Esophagus (tissue), 2 donors: ENCODE results near the gene STX17. TPM values are rescaled to one million over a fixed set of nuclear protein-coding genes. Genes with fewer than 3 reads are reported as not detected.

Source experiments
- H3K27ac ChIP-seq, 2 donors: one replicate each; pipeline ENCODE4 v1.5.1; 2013; ENCODE audit warnings: low read depth in 2 of 2, mild to moderate bottlenecking in 2 of 2, inconsistent platforms in 1 of 2, low read length in 1 of 2, moderate library complexity in 1 of 2
- H3K27me3 ChIP-seq, 2 donors: one replicate each; pipeline ENCODE4 v1.6.1; 2013; ENCODE audit warnings: low read length in 2 of 2, control low read depth in 1 of 2, mild to moderate bottlenecking in 1 of 2; ENCODE audit not compliant: insufficient read depth in 2 of 2, control insufficient read depth in 1 of 2
- H3K36me3 ChIP-seq, 2 donors: one replicate each; pipeline ENCODE4 v1.6.1; 2013; ENCODE audit warnings: low read length in 1 of 2; ENCODE audit not compliant: control insufficient read depth in 2 of 2, insufficient read depth in 2 of 2
- H3K4me1 ChIP-seq, 2 donors: one replicate each; pipeline ENCODE4 v1.6.1; 2013; ENCODE audit warnings: low read length in 1 of 2; ENCODE audit not compliant: control insufficient read depth in 2 of 2, insufficient read depth in 2 of 2
- H3K4me3 ChIP-seq, 2 donors: one replicate each; pipeline ENCODE4 v1.5.1; 2013; ENCODE audit warnings: low read length in 2 of 2, mild to moderate bottlenecking in 2 of 2, low read depth in 1 of 2, moderate library complexity in 1 of 2
- H3K9me3 ChIP-seq, 2 donors: one replicate each; pipeline ENCODE4 v1.6.1; 2013; ENCODE audit warnings: mild to moderate bottlenecking in 2 of 2, low read depth in 1 of 2, low read length in 1 of 2, moderate library complexity in 1 of 2; ENCODE audit not compliant: control insufficient read depth in 2 of 2, insufficient read depth in 1 of 2
- WGBS, 2 donors: extraction: QIAGEN DNeasy Blood & Tissue Kit; methylation state at CpG; one replicate each; pipeline ENCODE4 v1.1.7; 2013; 5-methylcytosine and 5-hydroxymethylcytosine counted together
- polyA plus RNA-seq, 2 donors: library from polyadenylated mRNA; stranded (reverse); fragments of 200-250 nt; gene quantifications; one replicate each; pipeline ENCODE4 v1.2.3, GENCODE V29; 2013
- donor health status: healthy with polysubstance abuse.
- donor health status: Bipolar disorder and iron deficiency.

STX17 gene
- polyA plus RNA-seq, 2 donors = 7.0 to 8.1 TPM

- Histone ChIP-seq H3K27ac (no peak overlapping the region), H3K9me3 (no peaks in the 10 kb centered on the region), H3K4me1 (no peaks in the 10 kb centered on the region), H3K27me3 (no peaks in the 10 kb centered on the region), H3K4me3 (no peak overlapping the region), H3K36me3 (peaks cover 0 to 2% of the 10 kb centered on the region in 2 donors)
- WGBS, 2 donors = 84 to 93% methylated on average over 2 of the region's 2 CpGs
Measured at GRCh38 chr9:100013573-100013972, 107.1 kb downstream of the STX17 start.

DNA sequence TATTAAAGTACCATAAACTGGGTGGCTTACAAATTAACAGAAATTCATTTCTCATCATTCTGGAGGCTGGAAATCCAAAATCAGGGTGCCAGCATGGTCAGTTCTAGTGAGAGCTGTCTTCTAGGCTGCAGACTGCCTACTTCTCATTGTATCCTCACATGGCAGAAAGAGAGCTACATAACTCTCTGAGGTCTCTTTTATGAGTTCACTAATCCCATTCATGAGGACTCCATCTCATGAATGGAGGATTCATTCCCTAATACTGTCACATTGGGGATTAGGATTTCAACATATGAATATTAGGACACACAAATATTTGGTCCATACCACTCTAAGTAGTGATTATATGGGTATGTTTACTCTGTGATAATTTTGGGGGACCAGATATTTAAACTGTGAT, 108.4 kb downstream of the STX17 start:
- Histone ChIP-seq H3K27me3 (no peaks in the 10 kb centered on the region), H3K27ac (no peak overlapping the region), H3K9me3 (no peaks in the 10 kb centered on the region), H3K4me3 (no peak overlapping the region), H3K36me3 (peaks cover 0 to 4% of the 10 kb centered on the region in 2 donors), H3K4me1 (no peaks in the 10 kb centered on the region)

- no peaks in the 10 kb centered on the region for H3K27me3 ChIP-seq
- 96% methylated on average over 1 of the region's 1 CpG for WGBS, 2 donors
- H3K4me3 ChIP-seq = no peak overlapping the region
- H3K36me3 ChIP-seq = peaks cover 0 to 6% of the 10 kb centered on the region in 2 donors
- H3K4me1 ChIP-seq = no peaks in the 10 kb centered on the region
- H3K27ac ChIP-seq = no peak overlapping the region
- H3K9me3 ChIP-seq = no peaks in the 10 kb centered on the region
Measured at GRCh38 chr9:100019541-100019940, 113.1 kb downstream of the STX17 start.

Other genes starting within 250 kb of the STX17 start
- gene NR4A3, start 84.8 kb upstream of the STX17 start, polyA plus RNA-seq = under 1 TPM; 0.29 to 0.33 TPM
- gene ERP44, start 192.3 kb downstream of the STX17 start, polyA plus RNA-seq = 10 to 100 TPM; 14.3 to 16.3 TPM
- gene INVS, start 192.6 kb downstream of the STX17 start, polyA plus RNA-seq = 1 to 10 TPM; 3.2 to 3.3 TPM